Chondrocyte (in vitro differentiated cells): ENCODE results near the gene C5orf58. TPM values are rescaled to one million over a fixed set of nuclear protein-coding genes. Genes with fewer than 3 reads are reported as not detected.

Source experiments
- DNase-seq: peaks from one replicate; pipeline ENCODE4 v3.0.0; 2021; ENCODE audit warnings: mixed read lengths, low spot score
- H3K27ac Mint-ChIP-seq: one replicate; pipeline ENCODE4 v1.8.0; 2021; ENCODE audit warnings: mild to moderate bottlenecking, moderate library complexity, mixed read lengths; ENCODE audit not compliant: unreplicated experiment
- H3K27me3 Mint-ChIP-seq: 2 replicates; pipeline ENCODE4 v1.8.0; 2021; ENCODE audit warnings: low read depth, mixed read lengths
- H3K36me3 Mint-ChIP-seq: 2 replicates; pipeline ENCODE4 v1.8.0; 2021; ENCODE audit warnings: low read depth, mixed read lengths
- H3K4me1 Mint-ChIP-seq: 2 replicates; pipeline ENCODE4 v1.8.0; 2021; ENCODE audit warnings: low read depth, mild to moderate bottlenecking, mixed read lengths
- H3K4me3 Mint-ChIP-seq: one replicate; pipeline ENCODE4 v1.8.0; 2021; ENCODE audit warnings: mild to moderate bottlenecking, moderate library complexity, mixed read lengths; ENCODE audit not compliant: unreplicated experiment
- H3K9me3 Mint-ChIP-seq: 2 replicates; pipeline ENCODE4 v1.8.0; 2021; ENCODE audit warnings: low read depth, mixed read lengths
- CTCF ChIP-seq: fragments of 200-600 bp; sonication (generic); IDR thresholded peaks from 2 replicates; pipeline ENCODE4 v1.5.0; 2021; ENCODE audit warnings: antibody characterized with exemption, mild to moderate bottlenecking, moderate library complexity
- total RNA-seq: library from RNA; stranded (reverse); gene quantifications from 3 replicates; pipeline ENCODE4 v1.2.1, GENCODE V29; 2021

C5orf58 gene
- total RNA-seq, 1 donor from 2014 or later = not detected

- no peak overlapping the region for H3K4me3 Mint-ChIP-seq
- no peak for DNase-seq
- peak; percentile 90 for TF ChIP-seq CTCF
- peaks cover 12% of the 10 kb centered on the region for H3K4me1 Mint-ChIP-seq
- H3K36me3 Mint-ChIP-seq = no peaks in the 10 kb centered on the region
- no peak overlapping the region for H3K27ac Mint-ChIP-seq
- H3K27me3 Mint-ChIP-seq = peaks cover 7% of the 10 kb centered on the region
- H3K9me3 Mint-ChIP-seq = no peaks in the 10 kb centered on the region
Measured at GRCh38 chr5:170216257-170216864, 16.4 kb upstream of the C5orf58 start.

GRCh38 chr5:170217831-170218230 lies 15.0 kb upstream of the C5orf58 start:
- Mint-ChIP-seq H3K4me3 (no peak overlapping the region), H3K36me3 (no peaks in the 10 kb centered on the region), H3K4me1 (peaks cover 12% of the 10 kb centered on the region), H3K27me3 (peaks cover 6% of the 10 kb centered on the region), H3K9me3 (no peaks in the 10 kb centered on the region), H3K27ac (no peak overlapping the region)
- DNase-seq = no peak
- no peak for TF ChIP-seq CTCF

DNA sequence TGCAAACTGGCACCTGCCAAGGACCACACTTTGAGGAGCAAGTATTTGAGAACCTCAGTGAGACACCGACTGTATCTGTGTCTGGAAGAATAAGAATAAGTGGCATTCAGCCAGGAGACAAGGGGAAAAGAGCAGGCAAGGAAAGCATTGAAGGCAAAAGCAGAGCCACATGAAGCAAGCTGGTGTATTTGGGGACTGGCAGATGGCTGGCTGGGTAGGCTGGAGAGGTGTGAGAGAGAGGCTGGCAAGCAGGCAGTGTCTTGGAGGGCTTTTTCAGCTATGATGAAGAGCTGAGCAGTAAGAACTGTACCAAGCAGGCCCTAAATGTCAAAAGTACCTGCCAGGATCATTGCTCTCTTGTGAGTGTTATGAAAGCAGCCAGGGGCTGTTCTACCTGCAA lies 14.1 kb upstream of the C5orf58 start:
- DNase-seq = no peak
- H3K4me1 Mint-ChIP-seq = peaks cover 19% of the 10 kb centered on the region
- peaks cover 3% of the 10 kb centered on the region for H3K27me3 Mint-ChIP-seq
- no peaks in the 10 kb centered on the region for H3K9me3 Mint-ChIP-seq
- H3K36me3 Mint-ChIP-seq = no peaks in the 10 kb centered on the region
- no peak overlapping the region for H3K27ac Mint-ChIP-seq
- no peak for TF ChIP-seq CTCF
- H3K4me3 Mint-ChIP-seq = no peak overlapping the region

DNA sequence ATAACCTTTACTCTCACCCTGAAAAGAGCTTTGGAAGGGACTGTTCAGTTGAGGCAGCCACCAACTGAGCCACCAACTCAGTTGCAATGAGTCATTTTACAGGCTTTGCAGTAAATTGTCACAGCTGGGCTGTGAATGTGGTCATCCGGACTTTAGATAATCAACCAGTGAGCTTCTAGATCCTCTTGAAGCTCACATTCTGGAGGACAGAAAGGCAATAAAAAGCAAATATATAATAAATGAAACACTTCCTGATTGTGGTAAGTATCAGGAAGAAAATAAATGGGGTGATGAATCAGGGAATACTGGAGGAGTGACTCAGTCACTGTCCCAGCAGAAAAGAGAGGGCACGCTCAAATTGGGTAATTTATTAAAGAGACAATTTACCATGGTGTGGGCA lies 13.2 kb upstream of the C5orf58 start:
- Mint-ChIP-seq H3K4me3 (no peak overlapping the region), H3K4me1 (peaks cover 22% of the 10 kb centered on the region), H3K36me3 (no peaks in the 10 kb centered on the region), H3K27ac (no peak overlapping the region), H3K27me3 (peaks cover 3% of the 10 kb centered on the region), H3K9me3 (no peaks in the 10 kb centered on the region)
- no peak for DNase-seq
- TF ChIP-seq CTCF = no peak

- no peak overlapping the region for H3K4me3 Mint-ChIP-seq
- H3K9me3 Mint-ChIP-seq = no peaks in the 10 kb centered on the region
- TF ChIP-seq CTCF = no peak
- H3K27ac Mint-ChIP-seq = no peak overlapping the region
- H3K36me3 Mint-ChIP-seq = no peaks in the 10 kb centered on the region
- H3K4me1 Mint-ChIP-seq = peaks cover 24% of the 10 kb centered on the region
- DNase-seq = no peak
- peaks cover 3% of the 10 kb centered on the region for H3K27me3 Mint-ChIP-seq
Measured at GRCh38 chr5:170220191-170220590, 12.6 kb upstream of the C5orf58 start.
